ENCODE results near the gene DOCK2. TPM values are rescaled to one million over a fixed set of nuclear protein-coding genes. Genes with fewer than 3 reads are reported as not detected.

The DOCK2 gene
- total RNA-seq, 4 donors from 2014 or later = 2.0 to 17.4 (median 7.5) TPM

DNA sequence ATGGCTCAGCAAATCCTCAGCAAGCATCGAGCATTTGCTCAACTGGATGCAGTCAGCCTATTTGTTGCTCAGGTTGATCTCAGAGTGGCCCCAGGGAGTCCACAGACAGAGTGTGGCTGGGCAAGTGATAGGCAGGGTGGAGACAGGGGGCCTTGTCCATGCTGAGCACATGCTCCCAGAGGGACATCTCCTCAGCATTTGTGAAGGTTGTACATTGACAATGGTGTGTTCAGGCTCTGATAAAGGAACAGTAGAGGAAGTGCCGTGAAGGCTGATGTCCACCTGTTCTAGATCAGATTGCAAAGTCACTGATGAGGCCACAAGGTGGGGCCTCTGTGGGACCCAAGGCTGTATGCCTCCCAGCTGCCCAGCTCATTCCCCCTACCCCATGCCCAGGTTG, 418.5 kb downstream of the DOCK2 start:
- no peaks in the 10 kb centered on the region for H3K4me1 ChIP-seq
- H3K4me3 ChIP-seq = no peak overlapping the region
- TF ChIP-seq, protein P1, sequence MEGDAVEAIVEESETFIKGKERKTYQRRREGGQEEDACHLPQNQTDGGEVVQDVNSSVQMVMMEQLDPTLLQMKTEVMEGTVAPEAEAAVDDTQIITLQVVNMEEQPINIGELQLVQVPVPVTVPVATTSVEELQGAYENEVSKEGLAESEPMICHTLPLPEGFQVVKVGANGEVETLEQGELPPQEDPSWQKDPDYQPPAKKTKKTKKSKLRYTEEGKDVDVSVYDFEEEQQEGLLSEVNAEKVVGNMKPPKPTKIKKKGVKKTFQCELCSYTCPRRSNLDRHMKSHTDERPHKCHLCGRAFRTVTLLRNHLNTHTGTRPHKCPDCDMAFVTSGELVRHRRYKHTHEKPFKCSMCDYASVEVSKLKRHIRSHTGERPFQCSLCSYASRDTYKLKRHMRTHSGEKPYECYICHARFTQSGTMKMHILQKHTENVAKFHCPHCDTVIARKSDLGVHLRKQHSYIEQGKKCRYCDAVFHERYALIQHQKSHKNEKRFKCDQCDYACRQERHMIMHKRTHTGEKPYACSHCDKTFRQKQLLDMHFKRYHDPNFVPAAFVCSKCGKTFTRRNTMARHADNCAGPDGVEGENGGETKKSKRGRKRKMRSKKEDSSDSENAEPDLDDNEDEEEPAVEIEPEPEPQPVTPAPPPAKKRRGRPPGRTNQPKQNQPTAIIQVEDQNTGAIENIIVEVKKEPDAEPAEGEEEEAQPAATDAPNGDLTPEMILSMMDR (IDR thresholded peaks at IDR 0.05) = no peak
- H3K27me3 ChIP-seq = no peaks in the 10 kb centered on the region
- H3K9me3 ChIP-seq = no peaks in the 10 kb centered on the region
- intact Hi-C loops (cut with DNase I; ENCODE audit: low total_unique reads) = no loop called here
- no peaks in the 10 kb centered on the region for H3K36me3 ChIP-seq
- H3K27ac ChIP-seq = no peak overlapping the region
- DNase-seq = no peak

DNA sequence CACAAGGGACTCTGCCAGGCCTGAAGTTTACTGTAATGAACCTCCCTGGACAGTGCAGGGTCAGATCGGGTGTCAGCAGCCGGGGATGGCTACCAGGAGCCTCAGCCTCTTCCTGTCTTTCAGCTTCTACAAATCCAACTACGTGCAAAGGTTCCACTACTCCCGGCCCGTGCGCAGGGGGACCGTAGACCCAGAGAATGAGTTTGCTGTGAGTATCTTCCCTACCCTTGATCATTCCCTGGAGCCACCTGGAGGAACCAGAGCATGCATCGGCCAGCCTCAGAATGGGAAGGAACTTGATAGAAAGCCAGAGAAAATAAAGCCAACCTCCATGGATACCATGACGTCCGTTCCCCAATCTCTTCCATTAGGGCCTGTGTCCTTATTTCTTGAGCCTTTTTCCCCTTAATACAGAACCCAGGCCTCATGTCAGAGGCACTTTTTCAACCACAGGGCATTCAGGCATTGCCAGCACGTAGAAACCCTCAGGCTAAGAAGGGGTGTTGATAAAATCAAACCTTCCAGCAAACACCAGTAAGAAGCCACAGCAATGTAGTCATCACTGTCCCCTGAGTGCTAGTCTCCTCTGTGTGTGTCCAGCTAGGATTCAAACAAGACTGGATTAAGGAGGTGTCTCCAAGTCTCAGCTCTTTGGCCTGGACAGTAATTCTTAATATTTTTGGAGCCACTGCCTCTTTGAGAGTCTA, 419.6 kb downstream of the DOCK2 start:
- Histone ChIP-seq H3K27ac (no peak overlapping the region), H3K4me3 (no peak overlapping the region), H3K9me3 (no peaks in the 10 kb centered on the region), H3K36me3 (no peaks in the 10 kb centered on the region), H3K27me3 (no peaks in the 10 kb centered on the region), H3K4me1 (no peaks in the 10 kb centered on the region)
- intact Hi-C loops (cut with DNase I; ENCODE audit: low total_unique reads) = no loop called here
- DNase-seq = no peak
- TF ChIP-seq, protein P1 (IDR thresholded peaks at IDR 0.05) = no peak
- no peak for TF ChIP-seq POLR2A (IDR thresholded peaks at IDR 0.05)

DNA sequence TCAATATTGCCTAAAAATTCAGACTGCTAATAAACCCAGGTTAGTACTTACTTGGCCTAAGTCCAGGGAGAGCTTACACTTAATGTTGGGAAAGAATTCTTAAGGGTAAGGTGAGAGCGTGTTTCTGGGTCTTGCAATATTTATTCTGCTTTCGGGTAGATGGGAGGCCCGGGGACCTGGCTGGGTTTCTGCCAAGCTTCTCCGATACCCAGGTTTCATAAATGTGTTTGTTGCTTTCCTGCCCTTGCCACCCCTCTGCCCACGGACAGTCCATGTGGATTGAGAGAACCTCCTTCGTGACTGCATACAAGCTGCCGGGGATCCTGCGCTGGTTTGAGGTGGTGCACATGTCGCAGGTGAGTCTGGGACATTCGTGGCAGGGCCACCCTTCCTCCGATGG, 420.2 kb downstream of the DOCK2 start:
- no peaks in the 10 kb centered on the region for H3K4me1 ChIP-seq
- no peak overlapping the region for H3K4me3 ChIP-seq
- no peak overlapping the region for H3K27ac ChIP-seq
- no peaks in the 10 kb centered on the region for H3K36me3 ChIP-seq
- DNase-seq = no peak
- H3K9me3 ChIP-seq = no peaks in the 10 kb centered on the region
- intact Hi-C loops (cut with DNase I; ENCODE audit: low total_unique reads) = no loop called here
- no peaks in the 10 kb centered on the region for H3K27me3 ChIP-seq
- TF ChIP-seq POLR2A (IDR thresholded peaks at IDR 0.05) = no peak
- TF ChIP-seq, protein P1 (IDR thresholded peaks at IDR 0.05) = no peak

- Histone ChIP-seq H3K36me3 (no peaks in the 10 kb centered on the region), H3K27ac (no peak overlapping the region), H3K9me3 (no peaks in the 10 kb centered on the region), H3K4me1 (no peaks in the 10 kb centered on the region), H3K27me3 (no peaks in the 10 kb centered on the region), H3K4me3 (no peak overlapping the region)
- intact Hi-C loops (cut with DNase I; ENCODE audit: low total_unique reads) = no loop called here
- DNase-seq = no peak
- TF ChIP-seq POLR2A (IDR thresholded peaks at IDR 0.05) = no peak
- TF ChIP-seq, protein P1 (IDR thresholded peaks at IDR 0.05) = no peak
Observed at GRCh38 chr5:170059221-170059620, 422.1 kb downstream of the DOCK2 start.

- Histone ChIP-seq H3K9me3 (no peaks in the 10 kb centered on the region), H3K27me3 (no peaks in the 10 kb centered on the region), H3K27ac (no peak overlapping the region), H3K36me3 (no peaks in the 10 kb centered on the region), H3K4me1 (no peaks in the 10 kb centered on the region), H3K4me3 (no peak overlapping the region)
- intact Hi-C loops (cut with DNase I; ENCODE audit: low total_unique reads) = no loop called here
- DNase-seq = no peak
- TF ChIP-seq POLR2A (IDR thresholded peaks at IDR 0.05) = no peak
- TF ChIP-seq, protein P1 (IDR thresholded peaks at IDR 0.05) = no peak
Observed at GRCh38 chr5:170067152-170067551, 430.1 kb downstream of the DOCK2 start.

Data from uterus (tissue), 4 donors.